GM21515 (cell line): ENCODE data around the gene PLOD1.
A peak's percentile ranks its signal among the peaks of the same experiment; 100 is the strongest.
"Not testable (repeated sequence)": the region's sequence is repeated elsewhere in the genome, so short reads cannot be mapped to it uniquely, and the experiment has no call there.

ENCODE experiments used
- ATAC-seq: cut with Tn5 transposase; IDR thresholded peaks from one replicate; pipeline ENCODE4 v1.9.1; 2021; ENCODE audit not compliant: unreplicated experiment

The PLOD1 gene

GRCh38 chr1:11934302-11935056, at the start of gene PLOD1:
TSS of gene PLOD1 (plus strand) at chr1:11934717. CDS start at chr1:11934780, 63 bp downstream.
- ATAC-seq, result peak; percentile 82

GRCh38 chr1:11885916-11886315, 48.6 kb upstream of the PLOD1 start:
- no peak for ATAC-seq

GRCh38 chr1:11886986-11887665, 47.4 kb upstream of the PLOD1 start:
- no peak for ATAC-seq

GRCh38 chr1:11887666-11888007, 46.9 kb upstream of the PLOD1 start:
- no peak for ATAC-seq

- ATAC-seq, result no peak
Measured at GRCh38 chr1:11888206-11888876, 46.2 kb upstream of the PLOD1 start.

GRCh38 chr1:11888877-11889208, 45.7 kb upstream of the PLOD1 start:
- ATAC-seq, result no peak

- no peak for ATAC-seq
Measured at GRCh38 chr1:11891433-11892186, 42.9 kb upstream of the PLOD1 start.

- no peak for ATAC-seq
Measured at GRCh38 chr1:11893907-11894251, 40.6 kb upstream of the PLOD1 start.

GRCh38 chr1:11894501-11894900, 40.0 kb upstream of the PLOD1 start:
- ATAC-seq, result not testable (repeated sequence)

- no peak for ATAC-seq
Measured at GRCh38 chr1:11898086-11898785, 36.3 kb upstream of the PLOD1 start.

- no peak for ATAC-seq
Measured at GRCh38 chr1:11898831-11899467, 35.6 kb upstream of the PLOD1 start.

GRCh38 chr1:11901446-11901845, 33.1 kb upstream of the PLOD1 start:
- ATAC-seq, result not testable (repeated sequence)

GRCh38 chr1:11903210-11903609, 31.3 kb upstream of the PLOD1 start:
- ATAC-seq, result no peak

GRCh38 chr1:11904156-11904555, 30.4 kb upstream of the PLOD1 start:
- ATAC-seq, result not testable (repeated sequence)

GRCh38 chr1:11904978-11905377, 29.5 kb upstream of the PLOD1 start:
- no peak for ATAC-seq

GRCh38 chr1:11906870-11907269, 27.6 kb upstream of the PLOD1 start:
- ATAC-seq, result no peak

- peak; percentile 44 for ATAC-seq
Measured at GRCh38 chr1:11907275-11908094, 27.0 kb upstream of the PLOD1 start.

- ATAC-seq, result peak; percentile 53
Measured at GRCh38 chr1:11908095-11908675, 26.3 kb upstream of the PLOD1 start.

GRCh38 chr1:11910914-11911228, 23.6 kb upstream of the PLOD1 start:
- not testable (repeated sequence) for ATAC-seq
